RWPE2 (cell line): ENCODE results near the gene COTL1.

ENCODE experiments used
- ATAC-seq: fragments of 200-7000 bp; cut with Tn5 transposase; 3 replicates; pipeline ENCODE4 v1.9.1; 2021; ENCODE audit warnings: low read depth
- DNase-seq: peaks from one replicate; pipeline ENCODE4 v3.0.0-alpha.2; 2020; ENCODE audit warnings: low spot score
- H3K27ac ChIP-seq: fragments of 450-650 bp; 2 replicates; pipeline ENCODE4 v1.5.1; 2017; ENCODE audit warnings: mild to moderate bottlenecking; ENCODE audit not compliant: poor library complexity, severe bottlenecking
- H3K27me3 ChIP-seq: fragments of 250-450 bp; sonication (Bioruptor Pico); 2 replicates; pipeline ENCODE4 v1.5.1; 2021; ENCODE audit warnings: mild to moderate bottlenecking, moderate library complexity; ENCODE audit not compliant: insufficient read depth, poor library complexity, severe bottlenecking
- H3K36me3 ChIP-seq: fragments of 250-450 bp; sonication (Bioruptor Pico); 2 replicates; pipeline ENCODE4 v1.5.1; 2020; ENCODE audit warnings: low read depth, mild to moderate bottlenecking, moderate library complexity
- H3K4me1 ChIP-seq: fragments of 250-450 bp; sonication (Bioruptor Pico); 2 replicates; pipeline ENCODE4 v1.5.1; 2021; ENCODE audit warnings: mild to moderate bottlenecking, moderate library complexity; ENCODE audit not compliant: insufficient read depth, poor library complexity, severe bottlenecking
- H3K4me3 ChIP-seq: fragments of 250-450 bp; sonication (Bioruptor Pico); 2 replicates; pipeline ENCODE4 v1.5.1; 2021; ENCODE audit warnings: mild to moderate bottlenecking, moderate library complexity; ENCODE audit not compliant: severe bottlenecking
- H3K9me3 ChIP-seq: fragments of 250-450 bp; sonication (Bioruptor Pico); 2 replicates; pipeline ENCODE4 v1.5.1; 2021; ENCODE audit warnings: mild to moderate bottlenecking, moderate library complexity; ENCODE audit not compliant: severe bottlenecking
- TF ChIP-seq, protein P1 (sequence below): fragments of 450-650 bp; IDR thresholded peaks from one replicate; pipeline ENCODE4 v1.5.1; 2017; ENCODE audit warnings: mild to moderate bottlenecking, moderate library complexity; ENCODE audit not compliant: poor library complexity, severe bottlenecking

The COTL1 gene

GRCh38 chr16:84577034-84577803, 40.7 kb downstream of the COTL1 start:
- DNase-seq (no peak), ATAC-seq (no peak)
- TF ChIP-seq, protein P1, sequence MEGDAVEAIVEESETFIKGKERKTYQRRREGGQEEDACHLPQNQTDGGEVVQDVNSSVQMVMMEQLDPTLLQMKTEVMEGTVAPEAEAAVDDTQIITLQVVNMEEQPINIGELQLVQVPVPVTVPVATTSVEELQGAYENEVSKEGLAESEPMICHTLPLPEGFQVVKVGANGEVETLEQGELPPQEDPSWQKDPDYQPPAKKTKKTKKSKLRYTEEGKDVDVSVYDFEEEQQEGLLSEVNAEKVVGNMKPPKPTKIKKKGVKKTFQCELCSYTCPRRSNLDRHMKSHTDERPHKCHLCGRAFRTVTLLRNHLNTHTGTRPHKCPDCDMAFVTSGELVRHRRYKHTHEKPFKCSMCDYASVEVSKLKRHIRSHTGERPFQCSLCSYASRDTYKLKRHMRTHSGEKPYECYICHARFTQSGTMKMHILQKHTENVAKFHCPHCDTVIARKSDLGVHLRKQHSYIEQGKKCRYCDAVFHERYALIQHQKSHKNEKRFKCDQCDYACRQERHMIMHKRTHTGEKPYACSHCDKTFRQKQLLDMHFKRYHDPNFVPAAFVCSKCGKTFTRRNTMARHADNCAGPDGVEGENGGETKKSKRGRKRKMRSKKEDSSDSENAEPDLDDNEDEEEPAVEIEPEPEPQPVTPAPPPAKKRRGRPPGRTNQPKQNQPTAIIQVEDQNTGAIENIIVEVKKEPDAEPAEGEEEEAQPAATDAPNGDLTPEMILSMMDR: no peak
- Histone ChIP-seq H3K36me3 (peaks cover 88% of the 10 kb centered on the region), H3K27me3 (no peaks in the 10 kb centered on the region), H3K4me1 (no peaks in the 10 kb centered on the region), H3K9me3 (no peaks in the 10 kb centered on the region), H3K4me3 (no peak overlapping the region), H3K27ac (no peak overlapping the region)

- Histone ChIP-seq H3K27me3 (no peaks in the 10 kb centered on the region), H3K4me3 (no peak overlapping the region), H3K9me3 (no peaks in the 10 kb centered on the region), H3K27ac (no peak overlapping the region), H3K4me1 (no peaks in the 10 kb centered on the region), H3K36me3 (peaks cover 87% of the 10 kb centered on the region)
- DNase-seq (no peak), ATAC-seq (no peak)
- TF ChIP-seq, protein P1: no peak
Measured at GRCh38 chr16:84575914-84576313, 42.0 kb downstream of the COTL1 start.

- Histone ChIP-seq H3K27ac (no peak overlapping the region), H3K27me3 (no peaks in the 10 kb centered on the region), H3K4me1 (no peaks in the 10 kb centered on the region)
Measured at GRCh38 chr16:84574191-84574590, 43.7 kb downstream of the COTL1 start.

GRCh38 chr16:84572096-84572495, 45.8 kb downstream of the COTL1 start:
- TF ChIP-seq, protein P1: no peak
- Histone ChIP-seq H3K27me3 (no peaks in the 10 kb centered on the region), H3K36me3 (peaks cover 86% of the 10 kb centered on the region), H3K4me1 (no peaks in the 10 kb centered on the region), H3K27ac (no peak overlapping the region), H3K4me3 (no peak overlapping the region), H3K9me3 (no peaks in the 10 kb centered on the region)
- ATAC-seq (no peak), DNase-seq (no peak)

More at GRCh38 chr16:84574191-84574590, 43.7 kb downstream of the COTL1 start:
- no peak for DNase-seq
- no peak overlapping the region for H3K4me3 ChIP-seq
- TF ChIP-seq, protein P1: no peak
- H3K36me3 ChIP-seq: peaks cover 86% of the 10 kb centered on the region
- H3K9me3 ChIP-seq: no peaks in the 10 kb centered on the region
- no peak for ATAC-seq

DNA sequence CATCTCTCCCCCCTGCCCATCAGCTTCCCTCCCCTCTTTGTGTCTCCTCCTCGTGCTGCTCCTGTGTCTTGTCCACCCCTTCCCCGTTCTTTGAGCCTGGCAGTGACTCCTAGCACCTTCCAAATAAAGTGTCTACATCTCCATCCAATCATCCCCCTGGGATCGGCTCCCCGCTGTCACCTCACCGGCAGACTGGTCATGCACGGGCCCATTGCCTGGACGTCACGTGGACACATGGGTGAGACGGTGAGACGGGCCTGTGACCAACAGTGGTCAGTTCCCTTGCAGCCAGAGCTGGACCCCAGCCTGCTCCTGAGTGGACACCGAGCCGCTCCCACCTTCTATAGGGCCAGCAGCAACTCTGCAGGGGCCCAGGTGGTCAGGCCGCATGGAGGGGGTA, 46.4 kb downstream of the COTL1 start:
- DNase-seq (no peak), ATAC-seq (no peak)
- Histone ChIP-seq H3K36me3 (peaks cover 86% of the 10 kb centered on the region), H3K4me3 (no peak overlapping the region), H3K4me1 (no peaks in the 10 kb centered on the region), H3K27me3 (no peaks in the 10 kb centered on the region), H3K9me3 (no peaks in the 10 kb centered on the region), H3K27ac (no peak overlapping the region)
- TF ChIP-seq, protein P1: no peak
